IMR-90 (cell line): ENCODE measurements around the gene NENF. TPM values are rescaled to one million over a fixed set of nuclear protein-coding genes. Genes with fewer than 3 reads are reported as not detected.
A peak's percentile ranks its signal among the peaks of the same experiment; 100 is the strongest.

Source experiments
- ATAC-seq: fragments of 200-7000 bp; cut with Tn5 transposase; 2 replicates; pipeline ENCODE4 v1.9.1; 2020; ENCODE audit warnings: low read depth, mild to moderate bottlenecking, moderate library complexity
- BruUV-seq: library from RNA; stranded (reverse); fragments of 400-500 nt; replicated peaks from 2 replicates; lab custom pipeline; 2021; lab: Mats Ljungman, UMichigan
- CTCF ChIA-PET: fragments of 300-600 bp; formaldehyde crosslinking; extraction: SDS; loops from one replicate; lab custom pipeline; 2021; ENCODE audit warnings: antibody characterized with exemption; lab: Yijun Ruan, JAX
- POLR2A ChIA-PET: fragments of 300-600 bp; sonication (Branson Sonifier 250); formaldehyde crosslinking; loops from one replicate; lab custom pipeline; 2022; ENCODE audit warnings: antibody characterized with exemption; ENCODE audit not compliant: unreplicated experiment; lab: Charles Lee
- DNase-seq: peaks from one replicate; pipeline ENCODE4 v3.0.0; 2013
- H2AFZ ChIP-seq: replicated peaks from 2 replicates; pipeline ENCODE3; 2013; ENCODE audit warnings: low read length, mild to moderate bottlenecking; ENCODE audit not compliant: poor library complexity
- H2AK5ac ChIP-seq: 2 replicates; pipeline ENCODE4 v1.6.1; 2013; ENCODE audit warnings: low read depth, low read length, inconsistent platforms
- H2AK9ac ChIP-seq: replicated peaks from 2 replicates; pipeline ENCODE3; 2013; ENCODE audit warnings: mild to moderate bottlenecking, low read depth, low read length, moderate library complexity; ENCODE audit not compliant: poor library complexity
- H2BK120ac ChIP-seq: 2 replicates; pipeline ENCODE4 v1.6.1; 2013; ENCODE audit warnings: low read depth, low read length, inconsistent platforms
- H2BK15ac ChIP-seq: 3 replicates; pipeline ENCODE4 v1.6.1; 2013; ENCODE audit warnings: low read depth, low read length, inconsistent platforms
- H2BK20ac ChIP-seq: 2 replicates; pipeline ENCODE4 v1.6.1; 2013; ENCODE audit warnings: low read depth, mild to moderate bottlenecking, inconsistent platforms, low read length, moderate library complexity
- H2BK5ac ChIP-seq: 2 replicates; pipeline ENCODE4 v1.6.1; 2013; ENCODE audit warnings: mild to moderate bottlenecking, low read depth, low read length, inconsistent platforms; ENCODE audit not compliant: poor library complexity, severe bottlenecking
- H3K14ac ChIP-seq: replicated peaks from 2 replicates; pipeline ENCODE4 v1.6.1; 2013; ENCODE audit warnings: low read depth, low read length, inconsistent platforms
- H3K18ac ChIP-seq: 2 replicates; pipeline ENCODE4 v1.6.1; 2013; ENCODE audit warnings: low read depth, low read length, control low read depth
- H3K23ac ChIP-seq: 2 replicates; pipeline ENCODE4 v1.6.1; 2013; ENCODE audit warnings: low read depth, low read length, inconsistent platforms
- H3K27ac ChIP-seq: 2 replicates; pipeline ENCODE4 v1.5.1; 2013; ENCODE audit warnings: mild to moderate bottlenecking, control low read depth, low read length; ENCODE audit not compliant: insufficient read depth
- H3K27me3 ChIP-seq: 2 replicates; pipeline ENCODE4 v1.6.1; 2013; ENCODE audit warnings: low read length; ENCODE audit not compliant: control insufficient read depth, insufficient read depth
- H3K36me3 ChIP-seq: 2 replicates; pipeline ENCODE4 v1.6.1; 2013; ENCODE audit warnings: low read length, mixed read lengths; ENCODE audit not compliant: control insufficient read depth, insufficient read depth
- H3K4ac ChIP-seq: 2 replicates; pipeline ENCODE4 v1.6.1; 2013; ENCODE audit warnings: low read depth, low read length, inconsistent platforms
- H3K4me1 ChIP-seq: 2 replicates; pipeline ENCODE4 v1.6.1; 2013; ENCODE audit warnings: low read length, mixed read lengths; ENCODE audit not compliant: control insufficient read depth, insufficient read depth
- H3K4me2 ChIP-seq: 2 replicates; pipeline ENCODE4 v1.6.1; 2013; ENCODE audit warnings: low read depth, mild to moderate bottlenecking, control low read depth, low read length, moderate library complexity
- H3K4me3 ChIP-seq: 2 replicates; pipeline ENCODE4 v1.5.1; 2013; ENCODE audit warnings: low read depth, mild to moderate bottlenecking, control low read depth, low read length, moderate library complexity; ENCODE audit not compliant: insufficient read depth
- H3K56ac ChIP-seq: 2 replicates; pipeline ENCODE4 v1.6.1; 2013; ENCODE audit warnings: low read length, inconsistent platforms; ENCODE audit not compliant: insufficient read depth; ENCODE audit errors: extremely low read depth
- H3K79me1 ChIP-seq, 2 experiments: 2 replicates each; pipeline ENCODE4 v1.6.1; 2013; ENCODE audit warnings: low read length in 2 of 2, inconsistent platforms in 1 of 2, low read depth in 1 of 2
- H3K9ac ChIP-seq: 2 replicates; pipeline ENCODE4 v1.6.1; 2013; ENCODE audit warnings: low read depth, low read length, control low read depth
- H3K9me1 ChIP-seq: 2 replicates; pipeline ENCODE4 v1.6.1; 2013; ENCODE audit warnings: low read length, inconsistent platforms; ENCODE audit not compliant: insufficient read depth
- H3K9me3 ChIP-seq: 2 replicates; pipeline ENCODE4 v1.6.1; 2013; ENCODE audit warnings: low read length; ENCODE audit not compliant: control insufficient read depth, insufficient read depth
- H4K20me1 ChIP-seq: 2 replicates; pipeline ENCODE4 v1.6.1; 2013; ENCODE audit warnings: low read length, inconsistent platforms; ENCODE audit not compliant: insufficient read depth
- H4K5ac ChIP-seq: 2 replicates; pipeline ENCODE4 v1.6.1; 2013; ENCODE audit warnings: mild to moderate bottlenecking, low read depth, low read length, control low read depth
- H4K8ac ChIP-seq, 2 experiments: 2 replicates each; pipeline ENCODE4 v1.6.1; 2013; ENCODE audit warnings: low read depth in 2 of 2, low read length in 2 of 2, control low read depth in 1 of 2, inconsistent platforms in 1 of 2
- H4K91ac ChIP-seq: 2 replicates; pipeline ENCODE4 v1.6.1; 2013; ENCODE audit warnings: low read depth, low read length, inconsistent platforms; ENCODE audit not compliant: insufficient read depth
- BHLHE40 ChIP-seq: fragments of 150-350 bp; IDR thresholded peaks from 2 replicates; pipeline ENCODE4 v1.6.1; 2016; ENCODE audit warnings: mild to moderate bottlenecking, low read depth, low read length
- CHD1 ChIP-seq: IDR thresholded peaks from 2 replicates; pipeline ENCODE4 v1.6.1; 2012; ENCODE audit warnings: low read depth, low read length, improper control_type of control experiment
- MAFK ChIP-seq: IDR thresholded peaks from 2 replicates; pipeline ENCODE4 v1.6.1; 2012; ENCODE audit warnings: low read depth, low read length, improper control_type of control experiment
- MAZ ChIP-seq: IDR thresholded peaks from 2 replicates; pipeline ENCODE4 v1.6.1; 2012; ENCODE audit warnings: low read depth, mild to moderate bottlenecking, low read length, improper control_type of control experiment, moderate library complexity, borderline replicate concordance
- MXI1 ChIP-seq: IDR thresholded peaks from 2 replicates; pipeline ENCODE4 v1.6.1; 2012; ENCODE audit warnings: low read depth, mild to moderate bottlenecking, low read length, moderate library complexity, borderline replicate concordance
- NFE2L2 ChIP-seq: fragments of 150-350 bp; IDR thresholded peaks from 2 replicates; pipeline ENCODE4 v1.6.1; 2016; ENCODE audit warnings: low read depth, mild to moderate bottlenecking, low read length
- POLR2A ChIP-seq: IDR thresholded peaks from 2 replicates; pipeline ENCODE4 v1.6.1; 2012; ENCODE audit warnings: mild to moderate bottlenecking, low read depth, low read length
- RAD21 ChIP-seq: IDR thresholded peaks from 2 replicates; pipeline ENCODE4 v1.6.1; 2012; ENCODE audit warnings: low read length, improper control_type of control experiment
- RCOR1 ChIP-seq: IDR thresholded peaks from 2 replicates; pipeline ENCODE4 v1.6.1; 2012; ENCODE audit warnings: mild to moderate bottlenecking, low read length, improper control_type of control experiment; ENCODE audit not compliant: insufficient replicate concordance
- USF2 ChIP-seq: fragments of 150-350 bp; IDR thresholded peaks from 2 replicates; pipeline ENCODE4 v1.6.1; 2017; ENCODE audit warnings: mild to moderate bottlenecking, antibody characterized with exemption, low read length, low read depth
- WGBS, 2 experiments: methylation state at CpG; one replicate each; pipeline versions ENCODE4 v1.1.5 to v1.1.7; 2013; ENCODE audit warnings: missing lambda C conversion rate in 2 of 2; ENCODE audit not compliant: insufficient read length in 1 of 2; ENCODE audit errors: extremely low coverage in 2 of 2; 5-methylcytosine and 5-hydroxymethylcytosine counted together
- dilution Hi-C: fragments of 300-500 bp; cut with HindIII; formaldehyde crosslinking; loops from one replicate; pipeline ENCODE4 v1.14.3; 2018; ENCODE audit warnings: low sequenced_read_pairs; ENCODE audit not compliant: unreplicated experiment
- in situ Hi-C: fragments of 300-500 bp; cut with MboI; formaldehyde crosslinking; loops from 3 replicates; pipeline ENCODE4 v1.14.3; 2019; ENCODE audit warnings: low sequenced_read_pairs, inconsistent platforms, mixed read lengths
- intact Hi-C: fragments of 100-400 bp; cut with micrococcal nuclease; formaldehyde crosslinking; loops from 2 replicates; pipeline ENCODE4 v1.10.0; 2022
- polyA plus RNA-seq, 3 experiments: library from polyadenylated mRNA; depleted of rRNA; stranded (reverse); fragments of >200 nt; gene quantifications; 2 replicates each; pipeline ENCODE4 v1.2.3, GENCODE V29; 2012; ENCODE audit warnings: low replicate concordance in 1 of 3
- total RNA-seq: library from RNA; depleted of rRNA; stranded (reverse); fragments of >200 nt; gene quantifications from 2 replicates; pipeline ENCODE4 v1.2.3, GENCODE V29; 2012
- TF ChIP-seq, protein P1 (sequence below): conservative IDR thresholded peaks from 2 replicates; pipeline ENCODE4 v1.5.1; 2012; ENCODE audit warnings: mild to moderate bottlenecking, low read depth, low read length, improper control_type of control experiment

Gene NENF
- total and polyA plus RNA-seq, 2 of the 4 experiments (the other 2 are of a cell fraction) = 16.0 to 40.4 TPM

GRCh38 chr1:212455401-212455800 lies 22.7 kb downstream of the NENF start:
- H3K56ac ChIP-seq = no peak overlapping the region
- peaks cover 8% of the 10 kb centered on the region; the same call in 1 of the 2 replicates for H3K9me3 ChIP-seq
- H2AFZ ChIP-seq = peak overlapping the region; percentile 80
- no peaks in the 10 kb centered on the region for H3K36me3 ChIP-seq
- dilution Hi-C loops (no loop called here), intact Hi-C loops (loop anchor here (5.0 kb wide), 2 partner anchors 758 to 773 kb away; no protein-coding TSS in a partner anchor), in situ Hi-C loops (loop anchor here (5.0 to 10.0 kb wide), 3 partner anchors 161 to 771 kb away; no protein-coding TSS in a partner anchor)
- no peaks in the 10 kb centered on the region for H3K27me3 ChIP-seq
- H2BK120ac ChIP-seq = no peak overlapping the region
- no peak overlapping the region for H4K8ac ChIP-seq
- no peak overlapping the region for H3K27ac ChIP-seq
- BruUV-seq = no TSS peak
- H2AK5ac ChIP-seq = no peak overlapping the region
- no peak overlapping the region for H3K14ac ChIP-seq
- no peak overlapping the region for H3K9ac ChIP-seq
- H3K23ac ChIP-seq = no peak overlapping the region
- H2BK5ac ChIP-seq = no peak overlapping the region
- H3K4me2 ChIP-seq = no peak overlapping the region
- H4K91ac ChIP-seq = no peak overlapping the region
- ChIA-PET CTCF (interaction anchor here (0.6 to 3.3 kb wide), 33 partner anchors 10 to 776 kb away, joined by 3 to 45 read pairs (median 5); partner anchors contain the start of genes DTL, INTS7, NENF and PACC1), POLR2A (no interaction called here)
- H3K4me3 ChIP-seq = no peak overlapping the region
- H3K9me1 ChIP-seq = no peaks in the 10 kb centered on the region
- ATAC-seq = no peak
- no peak overlapping the region for H4K5ac ChIP-seq
- H3K18ac ChIP-seq = no peak overlapping the region
- no peaks in the 10 kb centered on the region for H4K20me1 ChIP-seq
- no peak overlapping the region for H2BK15ac ChIP-seq
- TF ChIP-seq MAZ = no peak
- no peak for TF ChIP-seq POLR2A
- no peak for TF ChIP-seq NFE2L2
- no peak for TF ChIP-seq BHLHE40
- TF ChIP-seq, protein P1, sequence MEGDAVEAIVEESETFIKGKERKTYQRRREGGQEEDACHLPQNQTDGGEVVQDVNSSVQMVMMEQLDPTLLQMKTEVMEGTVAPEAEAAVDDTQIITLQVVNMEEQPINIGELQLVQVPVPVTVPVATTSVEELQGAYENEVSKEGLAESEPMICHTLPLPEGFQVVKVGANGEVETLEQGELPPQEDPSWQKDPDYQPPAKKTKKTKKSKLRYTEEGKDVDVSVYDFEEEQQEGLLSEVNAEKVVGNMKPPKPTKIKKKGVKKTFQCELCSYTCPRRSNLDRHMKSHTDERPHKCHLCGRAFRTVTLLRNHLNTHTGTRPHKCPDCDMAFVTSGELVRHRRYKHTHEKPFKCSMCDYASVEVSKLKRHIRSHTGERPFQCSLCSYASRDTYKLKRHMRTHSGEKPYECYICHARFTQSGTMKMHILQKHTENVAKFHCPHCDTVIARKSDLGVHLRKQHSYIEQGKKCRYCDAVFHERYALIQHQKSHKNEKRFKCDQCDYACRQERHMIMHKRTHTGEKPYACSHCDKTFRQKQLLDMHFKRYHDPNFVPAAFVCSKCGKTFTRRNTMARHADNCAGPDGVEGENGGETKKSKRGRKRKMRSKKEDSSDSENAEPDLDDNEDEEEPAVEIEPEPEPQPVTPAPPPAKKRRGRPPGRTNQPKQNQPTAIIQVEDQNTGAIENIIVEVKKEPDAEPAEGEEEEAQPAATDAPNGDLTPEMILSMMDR = no peak
- no peak for TF ChIP-seq MAFK
- no peak for TF ChIP-seq RAD21
- no peak for TF ChIP-seq USF2
- no peak for TF ChIP-seq MXI1
- TF ChIP-seq CHD1 = no peak
- no peak for TF ChIP-seq RCOR1
- no peaks in the 10 kb centered on the region for H3K79me1 ChIP-seq
- no peak overlapping the region for H3K4ac ChIP-seq
- no peak for DNase-seq
- WGBS, 2 experiments = no CpG with 5 or more reads among the region's 2 CpGs
- peaks cover 4% of the 10 kb centered on the region; the same call in 1 of the 2 replicates for H3K4me1 ChIP-seq
- no peak overlapping the region for H2AK9ac ChIP-seq
- H2BK20ac ChIP-seq = no peak overlapping the region
